ENCODE results near the gene SLC36A4.
"Not testable (repeated sequence)": the region's sequence is repeated elsewhere in the genome, so short reads cannot be mapped to it uniquely, and the experiment has no call there.

The SLC36A4 gene

GRCh38 chr11:93117565-93117964 is 80.2 kb downstream of the SLC36A4 start:
- no peak for DNase-seq

- DNase-seq = no peak
Observed at GRCh38 chr11:93116641-93117441, 81.0 kb downstream of the SLC36A4 start.

DNA sequence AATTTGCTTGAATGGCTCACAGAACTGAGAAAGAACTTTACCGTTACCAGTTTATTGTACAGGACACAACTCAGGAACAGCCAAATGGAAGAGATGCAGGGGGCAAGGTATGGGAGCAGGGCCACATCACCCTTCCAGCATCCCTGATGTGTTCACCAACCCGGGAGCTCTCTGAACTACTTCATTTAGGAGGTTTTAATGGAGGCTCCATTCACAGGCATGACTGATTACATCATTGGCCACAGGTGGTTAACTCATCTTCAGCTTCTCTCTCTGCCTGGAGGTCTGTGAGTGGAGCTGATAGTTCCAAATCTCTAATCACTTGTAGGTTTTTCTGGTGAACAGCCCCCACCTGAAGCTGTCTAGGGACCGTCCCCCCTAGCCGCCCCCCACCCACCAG is 83.5 kb downstream of the SLC36A4 start:
- no peak for DNase-seq

GRCh38 chr11:93113824-93114223 is 84.0 kb downstream of the SLC36A4 start:
- no peak for DNase-seq

DNA sequence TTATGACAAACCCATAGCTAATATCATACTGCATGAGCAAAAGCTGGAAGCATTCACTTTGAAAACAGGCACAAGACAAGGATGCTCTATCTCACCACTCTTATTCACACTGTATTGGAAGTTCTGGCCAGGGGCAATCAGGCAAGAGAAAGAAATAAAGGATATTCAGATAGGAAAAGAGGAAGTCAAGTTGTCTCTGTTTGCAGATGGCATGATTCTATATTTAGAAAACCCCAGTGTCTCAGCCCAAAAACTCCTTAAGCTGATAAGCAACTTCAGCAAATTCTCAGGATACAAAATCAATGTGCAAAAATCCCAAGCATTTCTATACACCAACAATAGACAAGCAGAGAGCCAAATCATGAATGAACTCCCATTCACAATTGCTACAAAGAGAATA is 86.6 kb downstream of the SLC36A4 start:
- DNase-seq = not testable (repeated sequence)

- no peak for DNase-seq
Observed at GRCh38 chr11:93100211-93100610, 97.6 kb downstream of the SLC36A4 start.

DNA sequence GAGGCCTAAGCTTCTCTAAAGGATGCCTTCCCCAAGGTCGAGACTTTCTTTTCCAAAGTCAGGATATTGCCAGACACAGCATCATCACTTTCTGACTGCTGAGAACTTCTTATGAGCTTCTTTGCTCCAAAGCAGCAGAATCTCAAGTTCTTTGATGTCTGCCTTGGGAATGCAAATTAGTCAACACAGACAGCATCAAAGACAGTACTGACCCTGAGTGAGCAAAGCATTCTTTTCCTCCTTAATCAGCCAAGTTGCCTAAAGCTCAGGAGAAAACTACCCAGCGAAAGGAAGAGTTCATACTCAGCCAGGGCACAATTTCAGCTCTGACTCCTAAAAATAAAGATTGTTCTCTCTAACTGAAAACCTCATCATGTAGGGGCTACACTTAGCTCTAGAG is 98.0 kb downstream of the SLC36A4 start:
- no peak for DNase-seq
